Left lobe of liver (tissue), 2 donors: ENCODE results near the gene ZNF33A. TPM values are rescaled to one million over a fixed set of nuclear protein-coding genes. Genes with fewer than 3 reads are reported as not detected.
"Not testable (repeated sequence)": the region's sequence is repeated elsewhere in the genome, so short reads cannot be mapped to it uniquely, and the experiment has no call there.

Experiments
- ATAC-seq: fragments of 200-7000 bp; cut with Tn5 transposase; one replicate; pipeline ENCODE4 v1.9.1; 2020; ENCODE audit warnings: mild to moderate bottlenecking, moderate library complexity
- DNase-seq: peaks from one replicate; pipeline ENCODE4 v3.0.0-alpha.2; 2020; ENCODE audit warnings: low spot score
- total RNA-seq: library from RNA; stranded (reverse); gene quantifications from one replicate; pipeline ENCODE4 v1.2.1, GENCODE V29; 2021
- donor health status: DM: no; HTN: no; CAD: no; lungs with moderate emphysema.
- donor health status: DM: no; HTN: yes; CAD: no.

ZNF33A gene
- 18.7 TPM for total RNA-seq

- ATAC-seq (peak; percentile 93), DNase-seq (peak; percentile 96)
Measured at GRCh38 chr10:38010119-38010903, at the start of gene ZNF33A. Gene ZNF33A (plus strand): TSS chr10:38010675. CDS start chr10:38012342, 1,667 bp downstream.

DNA sequence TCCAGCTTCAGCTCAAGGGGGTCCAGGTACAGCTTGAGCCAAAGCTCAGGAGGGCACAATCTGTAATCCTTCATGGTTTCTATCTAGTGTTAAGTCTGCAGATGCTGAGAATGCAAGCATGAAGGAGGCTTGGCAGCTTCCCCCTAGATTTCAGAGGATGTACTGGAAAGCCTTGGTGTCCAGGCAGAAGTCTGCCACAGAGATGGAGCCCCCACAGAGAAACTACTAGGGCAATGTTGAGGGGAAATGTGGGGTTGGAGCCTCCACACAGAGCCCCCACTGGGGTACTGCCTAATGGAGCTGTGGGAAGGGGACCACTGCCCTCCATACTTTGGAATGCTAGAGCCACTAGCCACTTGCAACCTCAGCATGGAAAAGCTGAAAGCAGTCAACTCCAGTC lies 45.5 kb upstream of the ZNF33A start:
- DNase-seq, result no peak
- ATAC-seq, result no peak

DNA sequence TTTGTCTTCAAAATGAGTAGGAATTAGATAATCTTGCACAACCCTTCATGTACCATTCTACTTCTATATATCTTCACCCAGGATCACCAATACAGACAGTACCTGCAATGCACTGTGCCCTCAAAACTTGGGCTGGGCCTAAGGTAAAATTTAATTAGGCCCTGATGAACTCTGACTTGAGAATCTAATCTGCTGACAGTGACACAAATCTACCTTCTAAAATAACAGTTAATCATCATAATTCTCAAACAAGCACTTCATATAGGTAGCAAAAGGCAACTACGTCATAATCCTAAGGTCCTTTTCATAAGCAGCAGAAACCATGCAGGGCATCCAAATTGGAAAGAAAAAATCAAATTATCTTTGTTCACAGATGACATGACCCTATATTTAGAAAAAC lies 38.1 kb upstream of the ZNF33A start:
- ATAC-seq (no peak), DNase-seq (no peak)

DNA sequence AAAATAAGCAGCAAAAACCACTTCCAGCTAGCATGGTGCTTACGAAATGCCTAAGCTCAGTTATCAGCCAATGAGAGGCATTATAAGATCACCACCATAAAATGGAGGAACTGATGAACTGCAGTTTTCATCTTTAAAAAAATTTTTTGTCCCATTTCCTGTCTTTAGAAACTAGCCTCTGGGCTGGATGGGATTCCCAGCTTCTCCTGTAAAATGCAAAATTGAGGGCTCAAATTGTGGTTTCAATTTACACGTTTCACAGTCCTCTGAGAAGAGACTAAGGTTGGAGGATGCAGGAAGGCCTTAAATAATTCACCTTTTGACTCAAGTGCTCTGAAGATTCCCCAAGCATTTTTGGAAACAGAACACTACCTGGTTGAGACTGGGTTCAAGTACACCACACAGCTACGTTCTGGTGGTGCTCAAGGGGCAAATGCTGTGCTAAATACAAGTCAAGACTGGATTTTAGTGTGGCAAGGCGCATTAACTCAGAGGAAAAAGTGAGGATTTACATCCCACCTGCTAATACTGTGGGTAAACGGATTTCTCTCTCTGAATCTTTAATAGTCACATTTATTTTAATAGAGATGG lies 35.0 kb upstream of the ZNF33A start:
- DNase-seq (no peak), ATAC-seq (no peak)

DNA sequence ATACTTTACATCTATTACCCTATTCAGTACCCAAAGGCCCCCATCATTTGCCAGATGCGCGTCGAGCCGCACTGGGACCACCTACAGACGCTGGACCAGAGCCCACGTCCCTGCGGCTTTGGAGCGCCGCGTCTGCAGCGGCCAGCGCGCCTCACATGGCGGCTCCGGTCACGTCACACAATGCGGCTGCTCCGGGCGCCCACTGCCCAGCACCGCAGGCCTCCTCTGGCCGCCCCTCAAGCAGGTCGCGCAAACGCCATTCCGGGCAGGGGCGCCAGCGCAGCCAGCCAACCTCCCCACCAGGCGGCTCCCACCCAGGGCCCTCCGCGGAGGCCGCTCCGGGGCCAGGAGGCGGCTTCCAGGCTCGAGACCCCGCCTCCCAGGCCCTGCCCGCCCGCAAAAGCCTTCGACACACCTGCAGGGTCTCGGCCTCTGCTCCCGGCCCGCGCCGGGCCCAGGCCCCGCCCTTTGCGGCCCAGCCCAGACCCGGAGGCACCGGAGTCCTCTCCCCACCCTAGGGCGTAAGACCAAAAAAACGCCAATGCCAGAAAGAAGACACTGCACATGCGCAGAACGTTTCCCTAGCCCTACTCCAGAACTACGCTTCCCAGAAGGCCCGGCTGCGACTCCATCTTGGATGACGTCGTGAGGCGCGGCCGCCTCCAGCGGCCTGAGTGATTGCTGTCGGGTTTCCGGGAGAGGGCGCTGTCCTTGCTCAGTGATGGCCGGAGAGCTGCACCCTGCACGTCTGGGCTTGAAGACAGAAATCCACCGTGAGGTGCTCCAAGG lies 34.2 kb upstream of the ZNF33A start, which contains the start of gene ZNF25:
Gene ZNF25 (minus strand): TSS at position 557 of the 789 bp plus-strand sequence. CDS start 4,925 bp downstream, outside the sequence.
- ATAC-seq (peak; percentile 97), DNase-seq (peak; percentile 99)

- DNase-seq, result no peak
- ATAC-seq, result no peak
Measured at GRCh38 chr10:37976880-37977203, 33.6 kb upstream of the ZNF33A start.

DNA sequence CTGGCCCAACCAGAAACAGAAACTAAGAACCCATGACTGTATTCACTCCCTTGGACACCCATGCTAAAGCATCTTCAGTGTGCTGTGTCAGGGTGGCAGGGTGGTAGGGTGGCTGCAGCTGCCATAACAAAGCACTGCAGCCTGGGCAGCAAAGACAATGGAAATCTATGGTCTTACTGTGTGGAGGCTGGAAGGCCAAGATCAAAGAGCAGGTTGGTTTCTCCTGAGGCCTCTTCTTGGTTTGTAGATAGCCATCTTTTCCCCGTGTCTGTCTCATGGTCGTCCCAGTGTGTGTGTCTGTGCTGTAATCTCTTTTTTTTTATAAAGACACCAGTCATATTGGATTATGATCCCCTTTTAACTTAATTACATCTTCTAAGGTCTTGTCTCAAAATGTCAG lies 18.8 kb upstream of the ZNF33A start:
- ATAC-seq, result no peak
- DNase-seq, result no peak

GRCh38 chr10:37992083-37992482 lies 18.4 kb upstream of the ZNF33A start:
- DNase-seq (no peak), ATAC-seq (no peak)

GRCh38 chr10:37998920-37999319 lies 11.6 kb upstream of the ZNF33A start:
- ATAC-seq, DNase-seq: not testable (repeated sequence)

DNA sequence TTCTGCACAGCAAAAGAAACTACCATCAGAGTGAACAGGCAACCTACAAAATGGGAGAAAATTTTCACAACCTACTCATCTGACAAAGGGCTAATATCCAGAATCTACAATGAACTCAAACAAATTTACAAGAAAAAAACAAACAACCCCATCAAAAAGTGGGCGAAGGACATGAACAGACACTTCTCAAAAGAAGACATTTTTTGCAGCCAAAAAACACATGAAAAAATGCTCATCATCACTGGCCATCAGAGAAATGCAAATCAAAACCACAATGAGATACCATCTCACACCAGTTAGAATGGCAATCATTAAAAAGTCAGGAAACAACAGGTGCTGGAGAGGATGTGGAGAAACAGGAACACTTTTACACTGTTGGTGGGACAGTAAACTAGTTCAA lies 10.0 kb upstream of the ZNF33A start:
- not testable (repeated sequence) for DNase-seq, ATAC-seq

- no peak for DNase-seq
- no peak for ATAC-seq
Measured at GRCh38 chr10:38003026-38003425, 7.4 kb upstream of the ZNF33A start.

DNA sequence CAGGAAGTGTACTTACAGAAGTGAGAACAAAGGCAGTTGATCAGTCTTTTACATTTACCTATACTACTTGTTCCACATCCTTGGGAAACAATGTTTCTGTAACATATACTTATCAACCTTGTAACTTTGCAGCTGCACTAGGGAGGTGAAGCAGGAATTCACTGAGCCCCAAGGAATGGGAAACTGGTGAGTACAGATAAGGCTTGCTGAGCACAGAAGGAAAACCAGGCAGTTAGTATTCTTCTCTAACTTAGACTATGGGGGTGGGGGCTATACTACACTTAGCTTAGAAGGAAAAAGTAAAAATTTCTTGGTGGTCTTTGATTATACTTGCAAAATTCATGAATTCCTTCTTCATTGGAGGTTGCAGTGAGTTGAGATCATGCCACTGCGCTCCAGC lies 6.9 kb upstream of the ZNF33A start:
- ATAC-seq (no peak), DNase-seq (no peak)

DNA sequence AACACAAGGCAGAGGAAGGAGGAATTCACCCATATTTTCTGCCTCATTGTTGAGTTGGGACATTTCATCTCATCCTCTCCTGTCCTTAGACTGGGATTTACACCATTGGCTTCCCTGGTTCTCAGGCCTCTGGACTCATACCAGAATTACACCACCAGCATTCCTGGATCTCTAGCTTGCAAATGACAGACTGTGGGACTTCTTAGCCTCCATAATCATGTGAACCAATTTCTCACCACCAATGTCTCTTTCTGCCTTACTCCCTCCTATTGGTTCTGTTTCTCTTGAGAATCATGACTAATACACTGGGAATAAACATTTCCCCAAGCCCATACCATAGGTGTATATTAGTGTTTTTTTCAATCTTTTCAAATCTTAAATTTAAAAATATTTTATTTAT lies 2.9 kb upstream of the ZNF33A start:
- ATAC-seq (no peak), DNase-seq (no peak)

GRCh38 chr10:38007991-38008390 lies 2.5 kb upstream of the ZNF33A start:
- DNase-seq (no peak), ATAC-seq (no peak)

DNA sequence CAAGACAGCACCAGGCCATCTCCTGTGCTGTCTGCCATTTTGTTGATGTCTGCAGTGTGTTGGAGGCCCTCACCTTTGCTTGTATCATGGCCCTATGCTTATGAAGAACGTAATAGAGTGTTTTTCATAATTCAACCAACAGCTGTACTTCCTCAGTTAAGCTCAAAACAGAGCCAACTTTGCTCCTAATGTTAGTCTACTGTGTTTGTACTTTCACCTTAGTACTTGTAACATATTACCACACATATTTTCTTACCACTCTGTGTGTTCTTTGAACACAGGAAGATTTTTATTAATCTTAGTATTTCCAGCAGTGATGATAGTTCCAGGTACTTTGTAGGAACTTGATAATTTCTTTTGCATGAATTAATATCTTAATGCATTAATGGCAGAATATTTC lies 5.9 kb downstream of the ZNF33A start:
- ATAC-seq, result peak; percentile 94
- DNase-seq, result no peak

GRCh38 chr10:38019124-38019523 lies 8.6 kb downstream of the ZNF33A start:
- DNase-seq, ATAC-seq: not testable (repeated sequence)

- DNase-seq, result no peak
- no peak for ATAC-seq
Measured at GRCh38 chr10:38025283-38025682, 14.8 kb downstream of the ZNF33A start.

GRCh38 chr10:38027986-38028385 lies 17.5 kb downstream of the ZNF33A start:
- ATAC-seq, result no peak
- DNase-seq, result no peak

GRCh38 chr10:38032886-38033285 lies 22.4 kb downstream of the ZNF33A start:
- no peak for DNase-seq
- peak; percentile 98 for ATAC-seq

DNA sequence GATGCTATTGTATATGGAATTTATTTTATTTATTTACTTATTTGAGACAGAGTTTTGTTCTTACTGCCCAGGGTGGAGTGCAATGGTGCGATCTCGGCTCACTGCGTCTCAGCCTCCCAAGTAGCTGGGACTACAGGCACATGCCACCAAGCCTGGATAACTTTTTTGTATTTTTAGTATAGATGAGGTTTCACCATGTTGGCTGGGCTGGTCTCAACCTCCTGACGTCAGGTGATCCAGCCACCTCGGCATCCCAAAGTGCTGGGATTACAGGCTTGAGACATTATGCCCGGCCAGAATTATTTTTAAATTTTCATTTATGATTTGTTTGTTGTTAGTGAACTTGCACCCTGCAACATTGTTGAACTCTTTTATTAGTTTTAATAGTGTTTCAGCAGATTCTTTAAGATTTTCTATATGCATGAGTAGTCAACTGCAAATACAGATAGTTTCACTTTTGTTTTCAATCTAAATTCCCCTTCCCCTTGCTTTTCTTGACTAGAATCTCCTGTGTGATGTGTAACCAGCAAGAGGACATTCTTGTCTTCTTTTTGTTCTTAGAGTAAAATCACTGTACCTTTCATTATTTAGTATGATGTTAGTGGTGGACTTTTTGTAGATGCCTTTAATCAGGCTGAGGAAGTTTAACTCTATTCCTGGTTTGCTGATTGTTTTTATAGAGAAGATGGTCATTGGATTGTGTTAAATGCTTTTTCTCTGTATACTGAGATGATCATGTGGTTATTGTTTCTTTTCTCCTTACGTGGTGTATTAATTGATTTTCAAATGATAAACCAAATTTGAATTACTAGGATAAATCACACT lies 27.8 kb downstream of the ZNF33A start:
- DNase-seq, result no peak
- no peak for ATAC-seq

DNA sequence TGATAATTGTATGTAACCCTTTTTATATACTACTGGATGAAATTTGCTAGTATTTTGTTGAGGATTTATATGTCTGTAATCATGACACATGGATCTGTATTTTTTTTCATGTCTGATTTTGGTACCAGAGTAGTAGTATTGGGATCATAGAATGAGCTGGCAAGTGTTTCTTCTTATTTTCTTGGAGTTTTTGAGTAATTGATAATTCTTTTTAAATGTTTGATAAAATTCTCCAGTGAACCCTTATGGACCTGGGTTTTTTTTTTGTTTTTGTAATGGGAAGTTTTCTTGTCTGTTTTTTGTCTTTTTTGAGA lies 28.4 kb downstream of the ZNF33A start:
- DNase-seq (no peak), ATAC-seq (no peak)
